Aorta (tissue), 5 donors: Measurements from ENCODE around the gene CNIH3. TPM values are rescaled to one million over a fixed set of nuclear protein-coding genes. Genes with fewer than 3 reads are reported as not detected.

ENCODE experiments used
- ATAC-seq: fragments of 200-7000 bp; cut with Tn5 transposase; one replicate; pipeline ENCODE4 v1.9.1; 2022; ENCODE audit warnings: moderate library complexity; ENCODE audit not compliant: low FRiP score
- DNase-seq, 2 donors: peaks; one replicate each; pipeline ENCODE4 v3.0.0-alpha.2; 2020
- H3K27ac ChIP-seq, 2 donors: one replicate each; pipeline ENCODE4 v1.5.1; 2013; ENCODE audit warnings: low read length in 2 of 2, mild to moderate bottlenecking in 2 of 2, moderate library complexity in 2 of 2, control low read depth in 1 of 2, inconsistent platforms in 1 of 2, low read depth in 1 of 2
- H3K27me3 ChIP-seq, 2 donors: one replicate each; pipeline ENCODE4 v1.6.1; 2013; ENCODE audit warnings: control low read depth in 1 of 2, low read length in 1 of 2, mild to moderate bottlenecking in 1 of 2, moderate library complexity in 1 of 2; ENCODE audit not compliant: insufficient read depth in 2 of 2, control insufficient read depth in 1 of 2
- H3K36me3 ChIP-seq, 2 donors: one replicate each; pipeline ENCODE4 v1.6.1; 2013; ENCODE audit warnings: control low read depth in 1 of 2, low read length in 1 of 2, mild to moderate bottlenecking in 1 of 2; ENCODE audit not compliant: insufficient read depth in 2 of 2, control insufficient read depth in 1 of 2
- H3K4me1 ChIP-seq, 2 donors: one replicate each; pipeline ENCODE4 v1.6.1; 2013; ENCODE audit warnings: low read length in 2 of 2, control low read depth in 1 of 2, mild to moderate bottlenecking in 1 of 2, moderate library complexity in 1 of 2; ENCODE audit not compliant: insufficient read depth in 2 of 2, control insufficient read depth in 1 of 2
- H3K4me3 ChIP-seq, 2 donors: one replicate each; pipeline ENCODE4 v1.5.1; 2013; ENCODE audit warnings: low read length in 2 of 2, control low read depth in 1 of 2, mild to moderate bottlenecking in 1 of 2
- H3K9me3 ChIP-seq: one replicate; pipeline ENCODE4 v1.6.1; 2013; ENCODE audit warnings: mild to moderate bottlenecking, low read length; ENCODE audit not compliant: control insufficient read depth
- WGBS, 2 donors: extraction: QIAGEN DNeasy Blood & Tissue Kit; methylation state at CpG; one replicate each; pipeline ENCODE4 v1.1.7; 2013; 5-methylcytosine and 5-hydroxymethylcytosine counted together
- intact Hi-C, 2 donors: fragments of 100-400 bp; cut with DNase I; formaldehyde crosslinking; loops; one replicate each; pipeline versions ENCODE4 v1.14.2 to v1.15.0; 2022
- polyA plus RNA-seq, 2 donors: library from polyadenylated mRNA; stranded (reverse); fragments of 200-250 nt; gene quantifications; one replicate each; pipeline ENCODE4 v1.2.3, GENCODE V29; 2013
- total RNA-seq, 2 donors: library from RNA; stranded (reverse); fragmentation: NEBNext Ultra II Directional; extraction: Animal tissue kit (Norgen Biotek cat#: 25700); gene quantifications; one replicate each; pipeline ENCODE4 v1.2.1, GENCODE V29; 2021
- donor health status: healthy with polysubstance abuse.
- donor health status: Bipolar disorder and iron deficiency.
- donor health status: DM: no; HTN: no; CAD: no.
- donor health status: DM: no; HTN: no; CAD: no.
- donor health status: DM: yes; HTN: yes; CAD: no.

The CNIH3 gene
- total and polyA plus RNA-seq, 4 donors, result 2.4 to 8.2 (median 3.3) TPM

DNA sequence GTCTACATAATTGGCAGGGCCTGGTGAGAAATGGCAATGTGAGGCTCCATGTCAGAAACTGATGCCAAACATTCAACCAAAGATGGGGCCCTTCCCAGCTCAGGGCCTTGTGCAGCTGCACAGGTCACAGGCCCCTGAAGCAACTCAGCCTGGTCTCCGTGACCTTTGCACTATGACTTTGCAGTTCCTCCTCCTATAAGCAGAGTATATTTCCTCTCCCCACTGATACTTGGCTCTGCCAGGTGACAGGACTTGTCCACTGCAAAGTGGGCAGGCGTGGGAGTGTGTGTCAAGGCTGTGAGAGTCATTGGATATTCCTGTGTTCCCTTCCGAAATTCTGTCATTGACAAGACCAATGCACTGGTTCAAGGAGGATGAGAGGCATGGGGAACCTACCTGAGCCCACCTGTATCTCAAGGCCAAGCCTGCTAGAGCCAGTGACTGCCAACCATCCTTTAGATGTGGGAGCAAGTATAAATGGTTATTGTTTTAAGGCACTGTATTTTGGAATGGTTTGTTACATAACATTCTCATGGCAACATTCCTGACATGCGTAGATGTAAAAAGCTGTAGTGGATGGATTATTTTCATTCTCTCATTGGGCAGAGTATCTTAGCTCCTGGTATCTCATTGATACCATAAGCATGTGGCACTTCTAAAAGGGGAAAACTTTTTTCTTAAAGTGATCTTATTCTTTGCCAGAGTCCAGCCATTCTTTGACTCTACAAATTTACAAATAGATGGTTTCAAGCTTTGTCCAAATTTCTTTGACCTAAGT lies 75.2 kb downstream of the CNIH3 start:
- no peak for ATAC-seq

DNA sequence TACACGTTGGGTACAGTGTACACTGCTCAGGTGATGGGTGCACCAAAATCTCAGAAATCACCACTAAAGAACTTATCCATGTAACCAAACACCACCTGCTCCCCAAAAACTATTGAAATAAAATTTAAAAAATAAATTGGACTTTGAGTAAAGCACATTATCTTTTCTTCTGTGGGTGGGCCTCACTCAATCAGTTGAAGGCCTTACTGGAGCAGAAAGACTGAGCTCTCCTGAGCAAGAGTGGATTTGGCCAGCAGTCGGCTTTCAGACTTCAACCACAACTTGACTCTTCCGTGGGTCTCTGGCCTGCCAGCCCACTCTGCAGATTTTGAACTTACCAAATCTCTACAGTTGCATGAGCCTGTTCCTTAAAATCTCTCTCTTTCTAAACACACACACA lies 78.9 kb downstream of the CNIH3 start:
- Histone ChIP-seq H3K27me3 (no peaks in the 10 kb centered on the region), H3K9me3 (no peaks in the 10 kb centered on the region), H3K4me1 (no peaks in the 10 kb centered on the region), H3K4me3 (no peak overlapping the region), H3K36me3 (no peaks in the 10 kb centered on the region), H3K27ac (no peak overlapping the region)
- DNase-seq (no peak), ATAC-seq (no peak)
- WGBS, 2 donors, result 86 to 88% methylated on average over 3 of the region's 3 CpGs
- intact Hi-C loops, result no loop called here

More for the DNA sequence above, 75.2 kb downstream of the CNIH3 start:
- no peaks in the 10 kb centered on the region for H3K4me1 ChIP-seq
- H3K4me3 ChIP-seq, result no peak overlapping the region
- 61 to 69% methylated on average over 4 of the region's 4 CpGs for WGBS, 2 donors
- no peaks in the 10 kb centered on the region for H3K9me3 ChIP-seq
- no peaks in the 10 kb centered on the region for H3K36me3 ChIP-seq
- H3K27ac ChIP-seq, result no peak overlapping the region
- no peaks in the 10 kb centered on the region for H3K27me3 ChIP-seq
- DNase-seq, result no peak
- intact Hi-C loops, result no loop called here

DNA sequence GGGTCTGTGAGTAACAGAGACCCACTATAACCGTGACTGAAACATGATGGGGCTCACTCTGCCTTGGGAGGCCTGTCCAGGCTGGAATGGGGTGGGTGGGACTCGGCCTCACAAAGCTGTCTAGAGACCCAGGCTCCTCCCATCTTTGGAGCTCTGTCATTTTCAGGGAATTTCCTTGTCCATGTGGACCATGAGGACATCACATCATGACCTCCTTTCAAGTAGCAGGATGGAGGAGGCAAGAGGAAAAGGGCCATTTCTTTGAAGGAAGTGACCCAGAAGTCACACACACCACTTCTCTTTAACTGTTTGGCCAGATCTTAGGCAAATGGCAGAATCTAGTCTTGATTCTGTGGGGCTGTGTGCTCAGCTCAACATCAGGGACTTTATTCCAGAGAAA lies 79.9 kb downstream of the CNIH3 start:
- Histone ChIP-seq H3K36me3 (no peaks in the 10 kb centered on the region), H3K27me3 (no peaks in the 10 kb centered on the region), H3K27ac (no peak overlapping the region), H3K4me1 (no peaks in the 10 kb centered on the region), H3K4me3 (no peak overlapping the region), H3K9me3 (no peaks in the 10 kb centered on the region)
- DNase-seq (no peak), ATAC-seq (no peak)
- intact Hi-C loops, result no loop called here
- WGBS, 2 donors, result 67 to 80% methylated on average over 2 of the region's 2 CpGs

DNA sequence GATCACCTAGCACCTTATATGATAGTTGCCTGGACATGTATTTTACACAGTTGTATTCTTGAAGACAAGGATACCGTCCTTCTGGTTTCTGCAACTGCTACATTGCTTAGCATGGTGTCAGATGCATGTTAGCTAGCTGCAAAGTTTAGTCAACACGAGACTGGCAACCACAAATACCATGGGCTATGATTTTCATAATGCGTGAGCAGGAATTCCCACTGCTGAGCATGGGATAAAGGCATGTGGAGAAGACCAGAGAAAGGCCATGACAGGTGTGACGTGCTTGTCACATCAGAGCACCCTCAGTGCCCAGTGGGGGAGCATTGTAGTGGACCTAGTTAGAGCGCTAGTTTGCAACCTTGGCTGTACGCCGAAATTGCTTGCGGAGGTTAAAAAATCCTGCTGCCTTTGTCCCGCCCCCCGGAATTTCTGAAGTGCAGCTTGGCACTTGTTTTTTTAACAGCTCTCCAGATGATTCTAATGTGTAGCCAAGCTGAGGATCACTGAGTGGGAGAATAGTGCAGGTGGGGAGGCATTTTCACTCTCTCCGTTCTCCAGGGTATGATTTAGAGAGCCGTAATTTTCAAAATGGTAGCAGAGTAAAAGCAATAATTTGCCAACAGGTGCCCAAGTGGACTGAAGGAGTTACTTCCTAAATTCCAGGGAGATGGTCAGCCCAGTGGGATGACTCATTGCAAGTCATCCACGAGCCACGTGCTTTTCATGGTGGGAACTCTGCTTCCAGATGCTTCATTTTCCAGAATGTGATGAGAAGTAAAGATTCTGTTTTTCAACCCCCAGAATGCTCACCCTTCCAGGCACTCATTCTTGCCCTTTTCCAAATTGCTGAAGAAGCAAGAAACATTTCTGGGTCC lies 81.0 kb downstream of the CNIH3 start:
- intact Hi-C loops, result no loop called here
- H3K9me3 ChIP-seq, result no peaks in the 10 kb centered on the region
- H3K27ac ChIP-seq, result no peak overlapping the region
- ATAC-seq, result no peak
- no peak overlapping the region for H3K4me3 ChIP-seq
- DNase-seq, result no peak
- H3K4me1 ChIP-seq, result no peaks in the 10 kb centered on the region
- 72% methylated on average over 14 of the region's 14 CpGs for WGBS, 2 donors
- H3K36me3 ChIP-seq, result no peaks in the 10 kb centered on the region
- no peaks in the 10 kb centered on the region for H3K27me3 ChIP-seq

DNA sequence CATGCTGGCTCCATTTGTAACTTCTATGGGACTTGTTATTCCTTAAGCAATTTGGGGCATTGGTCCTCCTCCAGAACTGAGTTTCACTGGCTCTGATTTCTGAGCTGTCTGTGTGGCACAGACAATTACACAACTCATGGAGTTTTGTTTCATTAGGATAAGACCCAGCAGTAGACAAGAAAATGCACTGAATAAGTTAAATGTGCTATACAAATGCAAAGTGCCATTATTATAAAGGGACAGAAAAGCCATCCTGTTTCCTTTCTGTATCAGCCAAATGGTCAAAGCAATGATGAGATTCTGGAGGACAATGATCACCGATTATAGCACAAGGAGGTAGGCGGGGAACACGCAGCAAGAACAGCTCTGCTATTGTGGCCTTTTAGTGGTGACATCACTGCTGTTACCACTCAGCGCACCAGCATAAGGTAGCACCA lies 81.9 kb downstream of the CNIH3 start:
- Histone ChIP-seq H3K4me1 (no peaks in the 10 kb centered on the region), H3K9me3 (no peaks in the 10 kb centered on the region), H3K4me3 (no peak overlapping the region), H3K27ac (no peak overlapping the region), H3K27me3 (no peaks in the 10 kb centered on the region), H3K36me3 (no peaks in the 10 kb centered on the region)
- intact Hi-C loops, result no loop called here
- DNase-seq, result no peak
- no peak for ATAC-seq
- WGBS, 2 donors, result 83 to 88% methylated on average over 4 of the region's 4 CpGs

DNA sequence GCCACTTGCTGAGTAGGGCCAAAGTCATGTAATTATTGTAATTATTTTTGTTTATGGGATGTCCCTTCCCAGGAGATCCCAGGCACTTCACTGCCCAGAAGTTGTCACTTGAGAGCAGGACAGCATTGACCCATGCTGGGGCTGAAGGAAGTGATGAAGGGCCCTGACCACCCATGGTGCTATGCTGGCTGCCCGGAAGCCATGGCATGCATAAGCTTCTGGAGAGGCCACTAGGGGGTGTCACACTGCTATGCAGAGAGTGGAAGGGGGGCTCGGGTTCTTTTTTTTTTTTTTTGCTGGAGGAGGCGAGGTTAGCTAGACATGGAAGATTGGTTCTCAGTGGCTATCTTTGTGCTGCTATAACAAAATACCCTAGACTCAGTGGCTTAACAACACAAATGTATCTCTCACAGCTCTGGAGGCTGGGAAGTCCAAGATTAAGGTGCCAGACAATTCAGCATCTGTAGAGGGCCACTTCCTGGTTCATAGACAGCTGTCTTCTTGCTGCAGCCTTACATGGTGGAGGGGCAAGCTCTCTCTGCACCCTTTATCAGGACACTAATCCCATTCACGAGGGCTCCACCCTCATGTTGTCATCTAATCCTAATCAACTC lies 84.9 kb downstream of the CNIH3 start:
- no peak overlapping the region for H3K4me3 ChIP-seq
- no peaks in the 10 kb centered on the region for H3K36me3 ChIP-seq
- ATAC-seq (no peak), DNase-seq (no peak)
- no peaks in the 10 kb centered on the region for H3K4me1 ChIP-seq
- intact Hi-C loops, result no loop called here
- H3K27ac ChIP-seq, result no peak overlapping the region
- H3K9me3 ChIP-seq, result no peaks in the 10 kb centered on the region
- 47 to 62% methylated on average over 4 of the region's 4 CpGs for WGBS, 2 donors
- no peaks in the 10 kb centered on the region for H3K27me3 ChIP-seq

DNA sequence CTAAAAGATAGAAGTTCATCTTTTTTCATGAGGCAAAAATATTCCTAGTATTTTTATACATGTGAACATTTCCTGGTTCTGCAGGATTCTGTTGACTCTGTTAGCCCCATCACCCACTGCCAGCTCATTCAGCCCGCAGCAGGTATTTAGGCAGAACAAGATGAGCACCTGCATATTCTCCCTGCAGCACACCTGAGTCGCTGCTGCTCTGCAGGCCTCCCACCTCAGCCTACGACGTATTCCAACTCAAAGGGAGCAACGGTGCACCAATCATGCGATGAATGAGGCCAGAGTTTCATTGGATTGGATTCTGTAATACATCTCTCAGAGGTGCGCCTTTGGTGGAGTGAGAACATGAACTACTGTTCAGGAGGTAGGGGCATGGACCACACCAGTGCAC lies 87.6 kb downstream of the CNIH3 start:
- Histone ChIP-seq H3K4me3 (no peak overlapping the region), H3K9me3 (no peaks in the 10 kb centered on the region), H3K27ac (no peak overlapping the region), H3K27me3 (no peaks in the 10 kb centered on the region), H3K36me3 (no peaks in the 10 kb centered on the region), H3K4me1 (no peaks in the 10 kb centered on the region)
- no peak for DNase-seq
- WGBS, 2 donors, result 75 to 83% methylated on average over 7 of the region's 7 CpGs
- intact Hi-C loops, result no loop called here
- no peak for ATAC-seq

DNA sequence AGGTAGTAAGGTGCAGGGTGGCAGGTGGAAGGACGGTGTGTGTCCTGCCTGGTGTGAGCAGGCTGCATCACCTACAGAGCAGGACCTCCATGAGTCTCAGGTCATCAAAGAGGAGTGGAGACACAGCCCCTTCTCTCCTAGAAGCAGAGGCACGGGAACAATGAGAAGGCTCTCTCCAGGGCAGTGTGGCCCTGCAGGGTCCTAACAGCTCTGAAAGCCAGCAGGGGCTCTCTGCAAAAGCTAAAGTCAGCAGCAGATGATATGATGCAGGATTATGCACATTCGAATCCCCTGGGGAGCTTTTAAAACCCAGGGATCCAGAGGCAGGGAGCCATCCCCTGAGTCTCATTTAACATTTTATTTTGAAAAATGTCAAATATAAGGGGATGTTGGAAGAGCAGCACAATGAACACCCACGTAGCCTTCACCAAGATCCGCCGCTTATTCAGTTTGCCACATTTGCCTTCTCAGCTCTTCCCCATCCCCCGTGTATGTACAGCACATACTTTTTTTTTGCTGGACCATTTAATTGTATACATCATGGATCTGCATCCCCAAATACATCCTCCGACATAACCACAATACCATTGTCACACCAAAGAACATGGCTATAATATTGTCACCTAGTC lies 88.1 kb downstream of the CNIH3 start:
- DNase-seq (no peak), ATAC-seq (no peak)
- H3K9me3 ChIP-seq, result no peaks in the 10 kb centered on the region
- H3K4me3 ChIP-seq, result no peak overlapping the region
- H3K27ac ChIP-seq, result no peak overlapping the region
- no peaks in the 10 kb centered on the region for H3K27me3 ChIP-seq
- no peaks in the 10 kb centered on the region for H3K4me1 ChIP-seq
- intact Hi-C loops, result no loop called here
- H3K36me3 ChIP-seq, result no peaks in the 10 kb centered on the region
- WGBS, 2 donors, result 78% methylated on average over 8 of the region's 8 CpGs
